ENCODE results near the gene PWWP2A.

Gene PWWP2A

DNA sequence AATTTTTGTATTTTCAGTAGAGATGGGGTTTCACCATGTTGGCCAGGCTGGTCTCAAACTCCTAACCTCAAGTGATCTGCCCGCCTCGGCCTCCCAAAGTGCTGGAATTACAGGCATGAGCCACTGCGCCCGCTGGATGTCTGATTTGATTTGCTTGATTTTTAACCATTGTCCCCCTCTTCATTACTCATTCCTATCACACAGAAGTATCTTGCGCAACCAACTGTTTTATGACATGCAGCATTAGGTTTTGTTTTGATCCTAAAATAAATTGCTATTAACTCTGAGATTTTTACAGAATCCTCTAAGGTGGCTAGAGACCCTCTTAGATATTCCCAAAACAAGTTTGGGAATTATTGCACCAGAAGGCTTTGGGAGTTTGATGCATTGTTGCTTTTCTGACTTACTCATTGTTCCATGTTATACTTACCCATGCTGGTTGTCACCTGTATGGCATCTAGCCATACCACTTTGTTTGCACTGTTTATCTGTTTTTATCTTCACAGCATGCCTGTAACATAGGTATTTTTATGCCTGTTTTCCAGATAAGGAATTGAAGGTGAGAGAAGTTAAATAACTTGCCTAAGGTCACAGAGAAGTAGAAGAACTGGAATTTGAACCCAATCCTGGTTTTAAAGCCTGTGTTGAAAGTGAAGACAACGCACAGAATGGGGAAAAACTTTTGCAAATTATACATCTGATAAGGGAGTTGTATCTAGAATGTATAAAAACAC is 35.9 kb upstream of the PWWP2A start:
- Histone ChIP-seq H3K4me2 (ENCODE audit: low read length) (no peak overlapping the region), H3K27me3 (ENCODE audit: insufficient read depth, low read length) (no peaks in the 10 kb centered on the region; the same call in 1 of the 2 replicates), H3K4me1 (ENCODE audit: insufficient read depth, low read length, severe bottlenecking) (peaks cover 7% of the 10 kb centered on the region), H3F3A (ENCODE audit: insufficient read depth, low read length) (no peaks in the 10 kb centered on the region), H3K9me2 (ENCODE audit: low read depth, low read length) (no peaks in the 10 kb centered on the region), H2AFZ (ENCODE audit: low read length) (no peak overlapping the region), H3K79me2 (ENCODE audit: insufficient read depth, low read length) (no peaks in the 10 kb centered on the region), H3K4me3 (ENCODE audit: low read depth, low read length, poor library complexity, severe bottlenecking) (no peak overlapping the region), H4K20me1 (ENCODE audit: insufficient read depth, low read length) (no peaks in the 10 kb centered on the region), H3K9ac (ENCODE audit: low read length) (no peak overlapping the region), H3K9me3 (ENCODE audit: low read length) (no peaks in the 10 kb centered on the region), H3K36me3 (ENCODE audit: insufficient read depth, low read length) (no peaks in the 10 kb centered on the region; the same call in 1 of the 2 replicates), H3K27ac (ENCODE audit: low read depth, low read length, poor library complexity, severe bottlenecking) (no peak overlapping the region)
- TF ChIP-seq, protein P1, sequence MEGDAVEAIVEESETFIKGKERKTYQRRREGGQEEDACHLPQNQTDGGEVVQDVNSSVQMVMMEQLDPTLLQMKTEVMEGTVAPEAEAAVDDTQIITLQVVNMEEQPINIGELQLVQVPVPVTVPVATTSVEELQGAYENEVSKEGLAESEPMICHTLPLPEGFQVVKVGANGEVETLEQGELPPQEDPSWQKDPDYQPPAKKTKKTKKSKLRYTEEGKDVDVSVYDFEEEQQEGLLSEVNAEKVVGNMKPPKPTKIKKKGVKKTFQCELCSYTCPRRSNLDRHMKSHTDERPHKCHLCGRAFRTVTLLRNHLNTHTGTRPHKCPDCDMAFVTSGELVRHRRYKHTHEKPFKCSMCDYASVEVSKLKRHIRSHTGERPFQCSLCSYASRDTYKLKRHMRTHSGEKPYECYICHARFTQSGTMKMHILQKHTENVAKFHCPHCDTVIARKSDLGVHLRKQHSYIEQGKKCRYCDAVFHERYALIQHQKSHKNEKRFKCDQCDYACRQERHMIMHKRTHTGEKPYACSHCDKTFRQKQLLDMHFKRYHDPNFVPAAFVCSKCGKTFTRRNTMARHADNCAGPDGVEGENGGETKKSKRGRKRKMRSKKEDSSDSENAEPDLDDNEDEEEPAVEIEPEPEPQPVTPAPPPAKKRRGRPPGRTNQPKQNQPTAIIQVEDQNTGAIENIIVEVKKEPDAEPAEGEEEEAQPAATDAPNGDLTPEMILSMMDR (IDR thresholded peaks at IDR 0.05; ENCODE audit: low read length), result no peak
- TF ChIP-seq EZH2 (IDR thresholded peaks at IDR 0.05; ENCODE audit: borderline replicate concordance, low read length), result no peak

GRCh38 chr5:160152901-160153300 is 33.7 kb upstream of the PWWP2A start:
- Histone ChIP-seq H4K20me1 (ENCODE audit: insufficient read depth, low read length) (no peaks in the 10 kb centered on the region), H2AFZ (ENCODE audit: low read length) (no peak overlapping the region), H3K27me3 (ENCODE audit: insufficient read depth, low read length) (no peaks in the 10 kb centered on the region; the same call in 1 of the 2 replicates), H3K9me3 (ENCODE audit: low read length) (no peaks in the 10 kb centered on the region), H3F3A (ENCODE audit: insufficient read depth, low read length) (no peaks in the 10 kb centered on the region), H3K4me1 (ENCODE audit: insufficient read depth, low read length, severe bottlenecking) (no peaks in the 10 kb centered on the region), H3K9ac (ENCODE audit: low read length) (no peak overlapping the region), H3K79me2 (ENCODE audit: insufficient read depth, low read length) (no peaks in the 10 kb centered on the region), H3K9me2 (ENCODE audit: low read depth, low read length) (no peaks in the 10 kb centered on the region), H3K4me3 (ENCODE audit: low read depth, low read length, poor library complexity, severe bottlenecking) (no peak overlapping the region), H3K36me3 (ENCODE audit: insufficient read depth, low read length) (no peaks in the 10 kb centered on the region; the same call in 1 of the 2 replicates), H3K27ac (ENCODE audit: low read depth, low read length, poor library complexity, severe bottlenecking) (no peak overlapping the region), H3K4me2 (ENCODE audit: low read length) (no peak overlapping the region)
- TF ChIP-seq EZH2 (IDR thresholded peaks at IDR 0.05; ENCODE audit: borderline replicate concordance, low read length), result no peak
- TF ChIP-seq, protein P1 (IDR thresholded peaks at IDR 0.05; ENCODE audit: low read length), result no peak

GRCh38 chr5:160152287-160152686 is 33.0 kb upstream of the PWWP2A start:
- Histone ChIP-seq H3K9me2 (ENCODE audit: low read depth, low read length) (no peaks in the 10 kb centered on the region), H3K9ac (ENCODE audit: low read length) (no peak overlapping the region), H3K36me3 (ENCODE audit: insufficient read depth, low read length) (no peaks in the 10 kb centered on the region; the same call in 1 of the 2 replicates), H3K79me2 (ENCODE audit: insufficient read depth, low read length) (no peaks in the 10 kb centered on the region), H3K9me3 (ENCODE audit: low read length) (no peaks in the 10 kb centered on the region), H4K20me1 (ENCODE audit: insufficient read depth, low read length) (no peaks in the 10 kb centered on the region), H2AFZ (ENCODE audit: low read length) (no peak overlapping the region), H3K27me3 (ENCODE audit: insufficient read depth, low read length) (no peaks in the 10 kb centered on the region; the same call in 1 of the 2 replicates), H3K4me1 (ENCODE audit: insufficient read depth, low read length, severe bottlenecking) (no peaks in the 10 kb centered on the region), H3K4me3 (ENCODE audit: low read depth, low read length, poor library complexity, severe bottlenecking) (no peak overlapping the region), H3F3A (ENCODE audit: insufficient read depth, low read length) (no peaks in the 10 kb centered on the region), H3K27ac (ENCODE audit: low read depth, low read length, poor library complexity, severe bottlenecking) (no peak overlapping the region), H3K4me2 (ENCODE audit: low read length) (no peak overlapping the region)
- no peak for TF ChIP-seq EZH2 (IDR thresholded peaks at IDR 0.05; ENCODE audit: borderline replicate concordance, low read length)
- TF ChIP-seq, protein P1 (IDR thresholded peaks at IDR 0.05; ENCODE audit: low read length), result no peak
